GM12891 (cell line): ENCODE results near the gene FAM89A.
"Not testable (repeated sequence)": the region's sequence is repeated elsewhere in the genome, so short reads cannot be mapped to it uniquely, and the experiment has no call there.

Experiments
- DNase-seq: peaks from one replicate; pipeline ENCODE4 v3.0.0; 2011; ENCODE audit warnings: low spot score; ENCODE audit not compliant: insufficient read length
- FAIRE-seq: peaks from 2 replicates; lab custom pipeline; 2011; peaks lifted over from hg19 to GRCh38; lab: Jason Lieb, UNC
- PAX5 ChIP-seq: IDR thresholded peaks from 2 replicates; pipeline ENCODE4 v1.6.1; 2011; ENCODE audit warnings: low read length, moderate library complexity, mild to moderate bottlenecking; ENCODE audit not compliant: insufficient read depth, severe bottlenecking
- POLR2A ChIP-seq: IDR thresholded peaks from 2 replicates; pipeline ENCODE4 v1.6.1; 2011; ENCODE audit warnings: low read depth, low read length, control low read depth
- POLR2AphosphoS5 ChIP-seq: IDR thresholded peaks from 2 replicates; pipeline ENCODE4 v1.6.1; 2011; ENCODE audit warnings: low read depth, low read length, control low read depth
- POU2F2 ChIP-seq: IDR thresholded peaks from 2 replicates; pipeline ENCODE4 v1.6.1; 2011; ENCODE audit warnings: low read depth, mild to moderate bottlenecking, control low read depth, low read length, moderate library complexity
- SPI1 ChIP-seq: IDR thresholded peaks from 2 replicates; pipeline ENCODE4 v1.6.1; 2011; ENCODE audit warnings: low read depth, low read length, control low read depth
- TAF1 ChIP-seq: IDR thresholded peaks from 2 replicates; pipeline ENCODE4 v1.6.1; 2011; ENCODE audit warnings: low read depth, low read length, control low read depth

Gene FAM89A

GRCh38 chr1:231036416-231036815 lies 3.6 kb downstream of the FAM89A start:
- FAIRE-seq = no peak
- TF ChIP-seq POU2F2 = no peak
- TF ChIP-seq SPI1 = no peak
- TF ChIP-seq POLR2A = no peak
- no peak for TF ChIP-seq PAX5
- no peak for TF ChIP-seq POLR2AphosphoS5
- TF ChIP-seq TAF1 = no peak
- no peak for DNase-seq

GRCh38 chr1:231035799-231036198 lies 4.3 kb downstream of the FAM89A start:
- no peak for DNase-seq
- no peak for FAIRE-seq
- TF ChIP-seq POU2F2 (no peak), SPI1 (no peak)

- FAIRE-seq (no peak), DNase-seq (no peak)
- no peak for TF ChIP-seq POLR2AphosphoS5
- no peak for TF ChIP-seq TAF1
- no peak for TF ChIP-seq POU2F2
- TF ChIP-seq PAX5 = no peak
- TF ChIP-seq POLR2A = no peak
- TF ChIP-seq SPI1 = no peak
Observed at GRCh38 chr1:231032963-231033362, 7.1 kb downstream of the FAM89A start.

GRCh38 chr1:231029841-231030240 lies 10.2 kb downstream of the FAM89A start:
- no peak for FAIRE-seq
- TF ChIP-seq PAX5 (no peak), SPI1 (no peak), TAF1 (no peak), POLR2A (no peak), POLR2AphosphoS5 (no peak), POU2F2 (no peak)
- no peak for DNase-seq

GRCh38 chr1:231029247-231029646 lies 10.8 kb downstream of the FAM89A start:
- not testable (repeated sequence) for FAIRE-seq, DNase-seq

GRCh38 chr1:231028682-231029081 lies 11.4 kb downstream of the FAM89A start:
- FAIRE-seq (no peak), DNase-seq (no peak)
- TF ChIP-seq TAF1 (no peak), PAX5 (no peak), POLR2AphosphoS5 (no peak)

- TF ChIP-seq POU2F2 = no peak
- TF ChIP-seq POLR2A = no peak
- no peak for TF ChIP-seq SPI1
- DNase-seq (no peak), FAIRE-seq (no peak)
Observed at GRCh38 chr1:231027971-231028370, 12.1 kb downstream of the FAM89A start.

- TF ChIP-seq TAF1 (no peak), SPI1 (no peak), POLR2A (no peak), PAX5 (no peak), POLR2AphosphoS5 (no peak), POU2F2 (no peak)
- FAIRE-seq = no peak
- DNase-seq = no peak
Observed at GRCh38 chr1:231027136-231027925, 12.7 kb downstream of the FAM89A start.

GRCh38 chr1:231026576-231026975 lies 13.5 kb downstream of the FAM89A start:
- FAIRE-seq (no peak), DNase-seq (no peak)
- TF ChIP-seq POLR2A (no peak), PAX5 (no peak), SPI1 (no peak), POU2F2 (no peak), POLR2AphosphoS5 (no peak), TAF1 (no peak)

GRCh38 chr1:231023150-231023549 lies 16.9 kb downstream of the FAM89A start:
- FAIRE-seq = no peak
- no peak for DNase-seq
- TF ChIP-seq PAX5 = no peak
- no peak for TF ChIP-seq POLR2AphosphoS5
- TF ChIP-seq SPI1 = no peak
- no peak for TF ChIP-seq POU2F2
- no peak for TF ChIP-seq TAF1
- no peak for TF ChIP-seq POLR2A

- not testable (repeated sequence) for DNase-seq, FAIRE-seq
Observed at GRCh38 chr1:231022543-231022942, 17.5 kb downstream of the FAM89A start.

GRCh38 chr1:231021540-231022031 lies 18.5 kb downstream of the FAM89A start:
- TF ChIP-seq SPI1 = no peak
- TF ChIP-seq PAX5 = no peak
- no peak for TF ChIP-seq POLR2A
- no peak for TF ChIP-seq POU2F2
- TF ChIP-seq TAF1 = no peak
- TF ChIP-seq POLR2AphosphoS5 = no peak
- DNase-seq = no peak
- FAIRE-seq = no peak
